Cardiac fibroblast (primary cell): ENCODE results near the gene MFN2.
"Not testable (repeated sequence)": the region's sequence is repeated elsewhere in the genome, so short reads cannot be mapped to it uniquely, and the experiment has no call there.

Source experiments
- DNase-seq, 2 donors: peaks; one replicate each; pipeline versions ENCODE4 v3.0.0 to v3.0.0-alpha.2; 2010; ENCODE audit warnings: low read depth in 2 of 2
- H3K4me3 ChIP-seq, 2 donors: replicated peaks in 1 of 2; 1 replicate in 1 of 2; 2 replicates in 1 of 2; pipeline ENCODE4 v1.5.1; 2011; ENCODE audit warnings: low read depth in 2 of 2, low read length in 2 of 2, mild to moderate bottlenecking in 2 of 2, moderate library complexity in 1 of 2
- CTCF ChIP-seq: IDR thresholded peaks from one replicate; pipeline ENCODE4 v1.5.1; 2011; ENCODE audit warnings: low read depth, mild to moderate bottlenecking, low read length, inconsistent platforms

Gene MFN2

GRCh38 chr1:12028957-12029511 is 48.8 kb downstream of the MFN2 start:
- H3K4me3 ChIP-seq = no peak overlapping the region
- no peak for DNase-seq
- no peak for TF ChIP-seq CTCF

DNA sequence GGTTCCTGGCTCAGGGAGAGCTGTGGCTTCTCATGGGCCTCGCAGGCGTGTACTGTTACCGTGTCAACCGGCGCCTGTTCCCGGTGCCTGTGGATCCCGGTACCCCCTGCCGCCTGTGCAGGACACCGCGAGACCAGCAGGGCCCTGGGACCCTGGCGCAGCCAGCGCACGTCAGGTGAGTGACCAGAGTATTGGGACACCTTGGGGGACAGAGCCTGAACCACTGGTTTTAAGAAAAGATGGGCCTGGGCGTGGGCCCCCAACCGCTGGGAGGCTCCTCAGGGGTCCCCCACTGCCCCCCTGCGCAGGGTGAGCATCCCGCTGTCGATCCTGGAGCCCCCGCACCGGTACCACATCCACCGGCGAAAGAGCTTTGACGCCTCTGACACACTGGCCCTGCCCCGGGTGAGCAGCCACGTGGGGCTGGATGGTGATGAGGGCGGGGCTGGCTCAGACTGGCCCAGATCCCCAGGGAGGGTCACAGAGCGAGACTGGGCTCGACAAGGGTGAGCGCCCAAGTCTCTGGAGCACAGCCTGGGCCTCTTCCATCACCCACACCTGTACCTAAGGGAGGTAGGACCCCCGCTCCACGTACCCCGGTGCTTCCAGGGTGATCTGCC is 49.6 kb downstream of the MFN2 start:
- no peak overlapping the region for H3K4me3 ChIP-seq
- DNase-seq = no peak
- TF ChIP-seq CTCF = no peak

DNA sequence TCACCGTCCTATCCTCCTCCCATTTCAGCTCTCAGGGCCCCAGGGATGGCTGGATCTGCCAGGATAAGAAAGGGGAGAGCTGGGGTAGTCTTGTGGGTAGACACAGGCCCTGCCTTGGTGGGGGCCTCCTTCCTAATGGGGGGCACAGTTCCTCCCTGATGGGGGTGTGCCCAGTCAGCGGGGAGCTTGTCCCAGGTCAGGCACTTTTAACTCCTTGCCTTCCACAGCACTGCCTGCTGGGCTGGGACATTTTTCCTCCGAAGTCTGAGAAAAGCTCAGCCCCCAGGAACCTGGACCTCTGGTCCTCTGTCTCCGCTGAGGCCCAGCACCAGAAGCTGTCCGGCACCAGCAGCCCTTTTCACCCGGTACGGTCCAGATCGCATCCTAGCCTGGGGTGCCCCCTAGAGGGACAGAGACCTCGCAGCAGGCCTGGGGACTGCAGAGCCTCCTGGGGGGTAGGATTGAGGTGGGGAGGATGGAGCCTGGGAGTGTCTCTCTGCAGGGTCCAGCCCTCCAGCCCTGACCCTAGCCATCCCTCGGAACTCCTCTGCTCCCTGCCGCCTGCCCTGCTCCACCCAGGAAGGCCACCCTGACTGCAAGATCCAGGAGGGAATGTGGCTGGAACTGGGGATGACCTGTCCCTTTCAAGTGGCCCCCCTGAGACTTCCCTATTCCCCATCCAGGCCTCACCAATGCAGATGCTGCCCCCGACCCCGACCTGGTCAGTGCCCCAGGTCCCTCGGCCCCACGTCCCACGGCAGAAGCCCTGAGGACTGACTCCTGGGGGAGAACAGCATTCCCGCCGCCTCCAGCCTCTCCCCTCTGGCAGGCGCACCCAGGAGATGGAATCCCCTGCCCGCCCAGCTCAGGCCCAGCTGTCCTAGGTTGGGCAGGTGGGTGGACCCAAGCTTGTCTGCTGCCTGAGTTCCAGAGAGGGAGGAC is 51.1 kb downstream of the MFN2 start:
- H3K4me3 ChIP-seq = no peak overlapping the region
- peak; percentile 39 to 56 for DNase-seq
- peak; percentile 75 for TF ChIP-seq CTCF

GRCh38 chr1:12032161-12032621 is 51.9 kb downstream of the MFN2 start:
- no peak for DNase-seq
- TF ChIP-seq CTCF = no peak
- no peak overlapping the region for H3K4me3 ChIP-seq

- DNase-seq, H3K4me3 ChIP-seq: not testable (repeated sequence)
Measured at GRCh38 chr1:12033441-12033840, 53.2 kb downstream of the MFN2 start.

- no peak overlapping the region for H3K4me3 ChIP-seq
- no peak for TF ChIP-seq CTCF
- peak; percentile 51 to 90 for DNase-seq
Measured at GRCh38 chr1:12034381-12034801, 54.1 kb downstream of the MFN2 start.

DNA sequence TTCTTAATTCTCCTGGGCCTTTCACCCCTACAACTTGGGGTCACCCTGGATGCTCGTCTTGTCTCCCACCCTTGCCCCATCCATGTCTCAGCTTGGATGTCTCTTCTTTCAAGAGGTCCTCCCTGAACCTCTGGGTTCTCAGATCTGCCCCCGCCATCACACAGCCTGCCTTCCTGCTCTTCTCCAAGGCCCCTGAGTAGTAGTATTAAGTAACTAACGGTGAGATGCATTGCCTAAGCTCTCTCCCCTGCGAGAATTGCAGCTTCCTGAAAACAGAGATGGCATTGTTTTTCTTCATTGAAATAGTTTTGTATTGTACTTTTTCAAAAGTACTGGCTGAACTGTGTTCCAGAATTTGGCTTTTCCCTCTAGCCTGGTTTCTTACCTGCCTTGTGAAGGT is 55.1 kb downstream of the MFN2 start:
- DNase-seq = no peak

More for the DNA sequence above, 55.1 kb downstream of the MFN2 start:
- no peak for TF ChIP-seq CTCF
- H3K4me3 ChIP-seq = no peak overlapping the region
